Activated T-cell treated with anti-CD3 and anti-CD28 coated beads, Interleukin-2, amount 50 U/mL, for 24 hours (primary cell): ENCODE measurements around the gene QKI.

Experiments
- DNase-seq: peaks from one replicate; pipeline ENCODE4 v3.0.0-alpha.2; 2020
- H3K27ac Mint-ChIP-seq: 2 replicates; pipeline ENCODE4 v1.8.0; 2020; ENCODE audit warnings: mild to moderate bottlenecking, mixed read lengths
- H3K27me3 Mint-ChIP-seq: 2 replicates; pipeline ENCODE4 v1.8.0; 2020; ENCODE audit warnings: mixed read lengths
- H3K36me3 Mint-ChIP-seq: 2 replicates; pipeline ENCODE4 v1.8.0; 2020; ENCODE audit warnings: low read depth, mixed read lengths
- H3K4me1 Mint-ChIP-seq: 2 replicates; pipeline ENCODE4 v1.8.0; 2020; ENCODE audit warnings: low read depth, mixed read lengths
- H3K4me3 Mint-ChIP-seq: 2 replicates; pipeline ENCODE4 v1.8.0; 2020; ENCODE audit warnings: mild to moderate bottlenecking, moderate library complexity, mixed read lengths
- H3K9me3 Mint-ChIP-seq: 2 replicates; pipeline ENCODE4 v1.8.0; 2020; ENCODE audit warnings: mixed read lengths

Gene QKI

DNA sequence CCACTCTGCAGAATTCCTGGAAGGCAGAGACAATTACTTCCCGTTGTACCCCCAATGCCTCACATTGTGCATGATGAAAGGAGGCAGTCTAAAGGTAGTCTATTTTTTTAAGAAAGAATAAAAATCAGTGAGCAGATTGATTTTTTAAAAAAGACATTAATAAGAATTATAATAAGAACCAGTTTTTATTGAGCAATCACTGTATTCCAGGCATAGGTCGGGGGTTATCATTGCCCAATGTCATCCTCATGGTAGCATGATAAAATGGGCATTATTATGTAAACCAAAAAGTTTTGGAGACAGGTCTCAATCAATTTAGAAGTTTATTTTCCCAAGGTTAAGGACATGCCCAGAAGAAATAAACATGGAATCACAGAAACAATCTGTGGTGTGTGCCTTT is 14.0 kb upstream of the QKI start:
- no peak for DNase-seq
- Mint-ChIP-seq H3K27me3 (peaks cover 16% of the 10 kb centered on the region), H3K4me3 (no peak overlapping the region), H3K4me1 (peaks cover 9% of the 10 kb centered on the region), H3K27ac (no peak overlapping the region), H3K36me3 (no peaks in the 10 kb centered on the region), H3K9me3 (no peaks in the 10 kb centered on the region)

- Mint-ChIP-seq H3K27ac (no peak overlapping the region), H3K4me3 (no peak overlapping the region), H3K36me3 (no peaks in the 10 kb centered on the region), H3K4me1 (peaks cover 16% of the 10 kb centered on the region), H3K27me3 (peaks cover 15% of the 10 kb centered on the region), H3K9me3 (no peaks in the 10 kb centered on the region)
- no peak for DNase-seq
Observed at GRCh38 chr6:163401039-163401885, 13.3 kb upstream of the QKI start.

DNA sequence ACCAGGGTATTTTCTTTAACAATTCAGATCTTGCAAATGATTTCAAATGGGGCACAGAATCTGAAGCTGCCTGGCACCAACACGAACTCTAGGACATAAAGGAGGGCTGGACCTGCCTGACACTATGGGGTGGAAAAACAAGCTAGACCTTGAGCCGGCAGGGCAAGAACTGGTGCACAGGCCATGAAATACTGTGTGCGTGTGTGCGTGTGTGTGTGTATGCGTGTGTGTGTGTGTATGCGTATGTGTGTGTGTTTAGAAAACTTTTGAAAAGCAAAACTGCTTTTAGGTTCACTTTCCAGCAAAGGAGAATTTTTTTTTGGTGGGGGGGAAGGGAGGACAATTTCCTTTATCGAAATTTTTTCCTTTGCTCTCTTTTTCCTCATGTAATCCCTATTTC is 11.9 kb upstream of the QKI start:
- no peak overlapping the region for H3K27ac Mint-ChIP-seq
- H3K27me3 Mint-ChIP-seq, result peaks cover 3% of the 10 kb centered on the region
- H3K9me3 Mint-ChIP-seq, result no peaks in the 10 kb centered on the region
- H3K4me3 Mint-ChIP-seq, result no peak overlapping the region
- DNase-seq, result no peak
- H3K4me1 Mint-ChIP-seq, result peaks cover 14% of the 10 kb centered on the region
- no peaks in the 10 kb centered on the region for H3K36me3 Mint-ChIP-seq

DNA sequence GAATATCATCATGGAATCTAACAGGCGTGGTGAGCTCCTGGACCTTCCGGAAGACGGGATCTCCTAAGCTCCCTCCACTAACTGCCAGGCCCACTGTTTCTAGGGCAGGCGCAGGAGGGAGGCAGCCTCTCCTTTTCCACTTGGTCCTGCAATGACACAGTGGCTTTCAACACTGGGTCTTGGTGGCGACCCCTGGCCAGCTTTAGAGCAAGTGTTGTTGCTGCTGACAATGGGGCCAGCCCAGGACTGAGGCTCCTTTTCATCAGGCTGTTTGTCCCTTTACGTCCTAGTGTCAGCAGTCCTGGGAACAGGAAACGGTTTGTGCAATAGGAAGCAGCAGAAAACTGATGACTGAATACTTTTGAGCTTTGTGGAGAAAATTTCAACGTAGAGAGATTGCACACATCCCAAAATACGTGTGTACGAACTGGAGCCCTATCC is 9.7 kb upstream of the QKI start:
- Mint-ChIP-seq H3K4me1 (peaks cover 14% of the 10 kb centered on the region), H3K4me3 (no peak overlapping the region), H3K27ac (no peak overlapping the region), H3K36me3 (no peaks in the 10 kb centered on the region), H3K27me3 (no peaks in the 10 kb centered on the region), H3K9me3 (no peaks in the 10 kb centered on the region)
- DNase-seq, result no peak

- no peaks in the 10 kb centered on the region for H3K27me3 Mint-ChIP-seq
- no peaks in the 10 kb centered on the region for H3K9me3 Mint-ChIP-seq
- peak overlapping the region; percentile 74 for H3K4me3 Mint-ChIP-seq
- H3K4me1 Mint-ChIP-seq, result peaks cover 14% of the 10 kb centered on the region
- DNase-seq, result peak; percentile 41
- no peaks in the 10 kb centered on the region for H3K36me3 Mint-ChIP-seq
- H3K27ac Mint-ChIP-seq, result peak overlapping the region; percentile 82
Observed at GRCh38 chr6:163405412-163406309, 8.9 kb upstream of the QKI start.

DNA sequence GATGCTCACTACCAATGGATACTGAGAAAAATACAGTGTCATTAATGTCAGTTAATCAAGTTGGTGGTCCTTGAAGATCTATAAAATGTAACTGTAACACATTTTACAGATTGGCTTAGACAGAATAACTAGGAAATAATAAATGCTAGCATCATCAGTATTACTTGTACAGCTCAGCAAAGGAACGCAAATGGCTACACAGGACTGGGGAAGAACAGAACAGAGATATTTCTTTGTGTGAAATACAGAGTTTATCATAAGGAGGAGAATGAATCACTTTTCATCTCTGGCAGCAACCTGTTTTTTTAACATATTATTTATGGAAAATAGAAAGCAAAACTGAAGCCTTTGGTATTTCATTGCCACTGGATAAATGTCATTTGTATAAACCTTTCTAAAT is 8.2 kb upstream of the QKI start:
- Mint-ChIP-seq H3K9me3 (no peaks in the 10 kb centered on the region), H3K27me3 (no peaks in the 10 kb centered on the region), H3K36me3 (no peaks in the 10 kb centered on the region), H3K27ac (peak overlapping the region; percentile 82), H3K4me3 (peak overlapping the region; percentile 74), H3K4me1 (peaks cover 14% of the 10 kb centered on the region)
- no peak for DNase-seq

DNA sequence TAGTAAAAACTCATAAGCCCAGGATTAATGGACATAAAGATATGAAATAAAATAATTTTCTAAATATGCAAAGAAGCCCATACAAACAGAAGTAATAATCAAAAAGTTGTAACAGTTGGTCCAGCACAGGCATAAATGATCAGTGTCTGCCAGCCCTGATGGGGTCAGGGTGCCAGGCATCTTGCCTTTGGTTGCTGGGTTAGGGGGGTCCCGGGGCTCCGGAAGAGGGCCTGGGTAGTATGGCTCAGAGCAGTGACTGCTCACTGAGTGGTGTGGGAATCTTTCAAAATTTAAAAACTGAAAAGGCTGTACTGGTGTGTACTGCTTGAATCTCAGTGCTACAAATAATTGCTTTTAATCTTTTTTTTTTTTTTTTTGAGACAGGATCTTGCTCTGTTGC is 7.7 kb upstream of the QKI start:
- Mint-ChIP-seq H3K27me3 (no peaks in the 10 kb centered on the region), H3K36me3 (no peaks in the 10 kb centered on the region), H3K4me1 (peaks cover 14% of the 10 kb centered on the region), H3K9me3 (no peaks in the 10 kb centered on the region), H3K27ac (no peak overlapping the region), H3K4me3 (no peak overlapping the region)
- no peak for DNase-seq

DNA sequence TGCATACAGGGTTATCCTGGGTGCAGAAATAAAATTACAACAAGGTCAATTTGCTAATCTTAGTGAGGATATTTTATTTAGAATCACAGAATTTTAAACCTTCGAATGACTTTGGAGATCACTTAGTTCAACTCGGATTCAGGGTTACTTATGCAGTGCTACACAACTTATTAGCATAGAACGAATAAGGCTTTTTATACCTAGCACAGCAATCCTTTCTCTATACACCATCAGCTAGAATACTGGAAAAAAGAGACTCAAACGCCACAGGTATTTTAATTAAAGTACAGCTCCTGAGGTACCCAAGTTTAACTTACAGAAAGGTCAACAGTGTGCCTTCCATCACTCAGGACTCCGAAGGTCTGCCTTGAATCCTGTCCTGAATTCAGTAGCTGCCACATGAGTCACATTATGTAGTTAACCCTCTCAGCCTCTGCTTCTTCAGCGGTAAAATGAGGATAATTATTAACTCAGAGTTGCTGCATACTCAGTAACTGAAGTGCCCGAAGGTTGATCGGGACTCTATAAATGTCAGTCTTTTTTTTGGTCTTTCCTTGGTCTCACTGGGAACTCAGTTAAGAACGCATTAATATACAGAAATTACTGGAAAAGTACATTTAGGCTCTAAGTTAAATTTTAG is 6.0 kb upstream of the QKI start:
- no peak overlapping the region for H3K4me3 Mint-ChIP-seq
- no peaks in the 10 kb centered on the region for H3K27me3 Mint-ChIP-seq
- H3K9me3 Mint-ChIP-seq, result no peaks in the 10 kb centered on the region
- H3K27ac Mint-ChIP-seq, result no peak overlapping the region
- no peak for DNase-seq
- H3K4me1 Mint-ChIP-seq, result peaks cover 23% of the 10 kb centered on the region
- peaks cover 2% of the 10 kb centered on the region for H3K36me3 Mint-ChIP-seq

DNA sequence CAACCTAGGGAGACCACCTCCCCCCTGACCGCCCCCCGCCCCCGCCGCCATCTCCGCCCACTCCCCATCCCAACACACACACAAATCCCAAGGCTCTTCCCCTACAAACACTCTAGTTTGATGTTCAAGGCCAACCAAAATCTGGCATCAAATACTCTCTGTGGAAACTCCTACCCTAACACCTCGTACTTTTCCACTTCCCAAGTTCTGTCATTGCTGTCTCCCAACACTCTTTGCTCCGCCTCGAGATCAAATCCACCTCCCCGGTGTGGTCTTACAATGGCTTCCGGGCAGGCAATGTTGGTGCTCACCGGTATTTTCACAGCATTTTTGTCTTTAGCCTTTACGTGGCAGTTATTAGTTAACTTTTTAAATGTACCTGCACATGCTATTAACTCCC is 4.8 kb upstream of the QKI start:
- no peak overlapping the region for H3K4me3 Mint-ChIP-seq
- no peaks in the 10 kb centered on the region for H3K9me3 Mint-ChIP-seq
- no peak overlapping the region for H3K27ac Mint-ChIP-seq
- H3K27me3 Mint-ChIP-seq, result no peaks in the 10 kb centered on the region
- H3K4me1 Mint-ChIP-seq, result peaks cover 23% of the 10 kb centered on the region
- H3K36me3 Mint-ChIP-seq, result peaks cover 2% of the 10 kb centered on the region
- no peak for DNase-seq

DNA sequence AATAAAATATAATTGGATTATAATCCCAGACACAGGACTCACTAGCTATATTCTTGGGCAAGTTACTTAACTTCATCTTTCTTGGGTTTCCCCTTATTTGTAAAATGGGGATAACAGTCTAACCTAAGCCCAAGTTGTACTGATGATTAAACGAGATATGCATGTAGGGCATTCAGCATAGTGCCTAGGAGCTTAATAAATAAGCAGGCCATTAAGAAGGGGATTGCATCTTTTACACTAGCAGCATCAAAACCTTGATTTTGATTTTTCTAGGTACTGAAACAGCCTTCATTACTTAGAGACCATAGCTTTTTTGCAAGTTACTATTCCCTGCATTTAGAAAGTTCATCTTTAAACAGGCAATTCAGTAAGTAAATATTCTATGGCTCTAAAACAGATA is 2.2 kb upstream of the QKI start:
- Mint-ChIP-seq H3K9me3 (no peaks in the 10 kb centered on the region), H3K27me3 (no peaks in the 10 kb centered on the region), H3K36me3 (peaks cover 8% of the 10 kb centered on the region), H3K27ac (no peak overlapping the region), H3K4me3 (peak overlapping the region; percentile 86), H3K4me1 (peaks cover 17% of the 10 kb centered on the region)
- no peak for DNase-seq

DNA sequence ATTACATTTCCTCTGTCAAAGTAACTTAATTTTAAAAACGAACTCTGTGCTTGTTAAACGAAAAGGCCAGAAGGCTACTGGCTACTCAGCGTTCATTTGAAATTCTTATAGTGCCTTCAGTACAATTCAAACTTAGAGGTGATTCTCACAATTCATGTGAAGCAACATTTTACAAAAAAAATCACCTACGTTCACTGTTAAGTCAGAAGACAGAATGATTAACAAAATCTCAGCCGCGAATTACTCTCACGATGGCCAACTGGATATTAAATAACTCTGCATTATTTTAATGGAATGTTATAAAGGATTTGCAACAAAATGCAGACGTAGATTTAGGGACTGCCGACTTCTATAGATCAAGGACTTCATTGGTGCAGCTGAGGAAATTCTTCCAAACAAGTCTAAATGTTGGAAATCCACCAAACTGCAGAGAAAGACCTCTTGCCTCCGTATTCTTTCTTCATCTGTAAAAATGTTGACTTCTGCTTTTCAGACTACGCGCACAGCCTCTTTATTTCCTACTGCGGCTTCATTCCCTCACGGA is 1.6 kb upstream of the QKI start:
- no peaks in the 10 kb centered on the region for H3K9me3 Mint-ChIP-seq
- H3K27ac Mint-ChIP-seq, result peak overlapping the region; percentile 86
- H3K4me1 Mint-ChIP-seq, result peaks cover 23% of the 10 kb centered on the region
- peak overlapping the region; percentile 86 for H3K4me3 Mint-ChIP-seq
- peaks cover 8% of the 10 kb centered on the region for H3K36me3 Mint-ChIP-seq
- no peaks in the 10 kb centered on the region for H3K27me3 Mint-ChIP-seq
- DNase-seq, result no peak

DNA sequence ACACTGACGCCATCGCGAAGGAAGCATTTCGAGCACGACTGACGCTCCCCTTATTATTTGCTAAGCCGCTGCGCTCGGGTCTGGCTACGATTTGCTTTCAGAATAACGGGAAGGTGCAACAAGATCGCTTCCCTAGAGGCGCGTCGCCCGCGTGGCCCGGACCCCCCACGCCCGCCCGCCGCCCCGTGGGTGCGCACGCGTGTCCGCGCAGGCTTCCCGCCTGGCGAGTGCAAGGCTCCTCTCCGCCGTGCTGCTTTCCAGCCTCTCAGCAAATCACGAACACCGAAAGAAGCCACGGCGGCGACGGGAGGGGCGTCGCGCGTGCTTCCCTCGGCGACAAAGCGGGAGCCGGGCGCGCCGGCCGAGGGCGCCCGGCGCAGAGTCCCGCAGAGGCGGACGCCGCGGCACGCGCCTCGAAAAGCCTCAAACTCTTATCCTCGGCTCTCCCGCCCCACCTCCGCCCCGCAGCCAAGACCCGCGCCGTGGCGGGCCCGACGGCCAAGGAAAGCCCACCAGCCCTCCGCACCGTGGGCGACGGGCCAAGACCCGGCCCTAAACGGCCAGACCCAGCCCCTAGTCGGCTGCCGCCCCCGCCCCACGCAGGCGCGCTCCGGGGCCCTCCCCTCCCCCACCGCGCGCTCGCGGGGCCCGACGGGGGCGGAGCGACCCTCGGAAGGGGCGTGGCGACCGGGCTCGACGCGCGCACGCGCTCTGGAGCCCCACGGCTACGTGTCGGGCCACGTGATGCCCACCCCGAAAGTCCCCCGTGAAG is 987 bp upstream of the QKI start:
- no peaks in the 10 kb centered on the region for H3K27me3 Mint-ChIP-seq
- peaks cover 27% of the 10 kb centered on the region for H3K4me1 Mint-ChIP-seq
- peak overlapping the region; percentile 86 for H3K4me3 Mint-ChIP-seq
- peak overlapping the region; percentile 91 for H3K27ac Mint-ChIP-seq
- DNase-seq, result peak; percentile 97
- peaks cover 8% of the 10 kb centered on the region for H3K36me3 Mint-ChIP-seq
- no peaks in the 10 kb centered on the region for H3K9me3 Mint-ChIP-seq

DNA sequence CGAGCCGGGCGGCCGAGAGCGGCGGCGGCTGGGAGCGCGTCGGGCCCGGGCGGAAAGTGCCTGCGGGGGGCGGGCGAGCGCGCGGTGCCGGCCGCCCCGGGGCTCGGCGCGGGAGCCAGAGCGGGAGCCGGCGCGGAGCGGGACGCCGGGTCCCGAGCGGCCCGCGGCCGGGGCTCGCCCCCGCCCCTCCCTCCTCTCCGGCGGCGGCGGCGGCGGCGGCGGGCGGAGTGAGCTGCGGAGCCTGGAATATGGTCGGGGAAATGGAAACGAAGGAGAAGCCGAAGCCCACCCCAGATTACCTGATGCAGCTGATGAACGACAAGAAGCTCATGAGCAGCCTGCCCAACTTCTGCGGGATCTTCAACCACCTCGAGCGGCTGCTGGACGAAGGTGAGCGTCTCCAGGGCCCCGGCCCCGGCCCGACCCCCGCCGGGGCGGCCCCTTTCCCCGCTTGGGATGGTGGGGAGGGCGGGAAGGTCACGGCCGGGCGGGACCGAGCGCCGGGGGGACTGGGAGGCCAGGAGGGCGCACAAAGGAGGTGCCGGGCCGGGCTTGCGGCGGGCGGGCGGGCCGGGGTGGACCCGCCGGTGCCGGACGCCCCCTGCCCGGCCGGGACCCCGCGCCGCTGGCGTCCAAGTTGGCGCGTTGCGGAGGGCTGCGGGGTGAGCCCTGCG is 565 bp downstream of the QKI start:
- Mint-ChIP-seq H3K4me1 (peaks cover 41% of the 10 kb centered on the region), H3K27ac (peak overlapping the region; percentile 90), H3K4me3 (peak overlapping the region; percentile 81), H3K27me3 (no peaks in the 10 kb centered on the region), H3K36me3 (peaks cover 8% of the 10 kb centered on the region), H3K9me3 (no peaks in the 10 kb centered on the region)
- DNase-seq, result no peak
